Neural progenitor cell (in vitro differentiated cells): Measurements from ENCODE around the gene PAQR9. TPM values are rescaled to one million over a fixed set of nuclear protein-coding genes. Genes with fewer than 3 reads are reported as not detected.

Experiments used
- DNase-seq: peaks from one replicate; pipeline ENCODE4 v3.0.0-alpha.2; 2016; ENCODE audit warnings: low spot score
- H2AFZ ChIP-seq: fragments of 200-600 bp; sonication (generic); replicated peaks from 2 replicates; pipeline ENCODE4 v1.6.1; 2016; ENCODE audit warnings: antibody characterized with exemption
- H3F3A ChIP-seq: fragments of 200-600 bp; sonication (generic); 2 replicates; pipeline ENCODE4 v1.6.1; 2016; ENCODE audit warnings: antibody characterized with exemption, low read depth
- H3K27ac ChIP-seq: fragments of 200-600 bp; sonication (generic); 2 replicates; pipeline ENCODE4 v1.5.1; 2016; ENCODE audit warnings: mild to moderate bottlenecking
- H3K27me3 ChIP-seq: fragments of 200-600 bp; sonication (generic); 2 replicates; pipeline ENCODE4 v1.6.1; 2016; ENCODE audit warnings: mild to moderate bottlenecking, moderate library complexity
- H3K36me3 ChIP-seq: fragments of 200-600 bp; sonication (generic); 2 replicates; pipeline ENCODE4 v1.5.1; 2016
- H3K4me1 ChIP-seq: fragments of 200-600 bp; sonication (generic); 2 replicates; pipeline ENCODE4 v1.6.1; 2016; ENCODE audit warnings: mixed run types
- H3K4me2 ChIP-seq: fragments of 200-600 bp; sonication (generic); 2 replicates; pipeline ENCODE4 v1.6.1; 2016
- H3K4me3 ChIP-seq: fragments of 200-600 bp; sonication (generic); 2 replicates; pipeline ENCODE4 v1.5.1; 2016
- H3K79me2 ChIP-seq: fragments of 200-600 bp; sonication (generic); 2 replicates; pipeline ENCODE4 v1.6.1; 2016; ENCODE audit warnings: low read depth
- H3K9ac ChIP-seq: fragments of 200-600 bp; sonication (generic); 2 replicates; pipeline ENCODE4 v1.6.1; 2016
- H3K9me3 ChIP-seq: fragments of 200-600 bp; sonication (generic); 2 replicates; pipeline ENCODE4 v1.5.1; 2016; ENCODE audit warnings: low read depth
- H4K20me1 ChIP-seq: fragments of 200-600 bp; sonication (generic); 2 replicates; pipeline ENCODE4 v1.6.1; 2016; ENCODE audit warnings: low read depth
- H3K27ac Mint-ChIP-seq: 3 replicates; pipeline ENCODE4 v1.8.0; 2021; ENCODE audit warnings: mixed read lengths
- H3K27me3 Mint-ChIP-seq: 2 replicates; pipeline ENCODE4 v1.8.0; 2022; ENCODE audit warnings: low read depth, mild to moderate bottlenecking, inconsistent platforms, moderate library complexity, mixed read lengths; ENCODE audit not compliant: insufficient read depth
- H3K36me3 Mint-ChIP-seq: 3 replicates; pipeline ENCODE4 v1.8.0; 2021; ENCODE audit warnings: mixed read lengths
- H3K4me1 Mint-ChIP-seq: 3 replicates; pipeline ENCODE4 v1.8.0; 2021; ENCODE audit warnings: mixed read lengths
- H3K4me3 Mint-ChIP-seq: 3 replicates; pipeline ENCODE4 v1.8.0; 2021; ENCODE audit warnings: mild to moderate bottlenecking, moderate library complexity, mixed read lengths
- H3K9me3 Mint-ChIP-seq: 3 replicates; pipeline ENCODE4 v1.8.0; 2020; ENCODE audit warnings: mixed read lengths
- EZH2 ChIP-seq: fragments of 200-600 bp; sonication (generic); IDR thresholded peaks from 2 replicates; pipeline ENCODE4 v1.6.1; 2017; ENCODE audit warnings: antibody characterized with exemption, mild to moderate bottlenecking, moderate library complexity
- EZH2phosphoT487 ChIP-seq: fragments of 200-600 bp; sonication (generic); IDR thresholded peaks from 2 replicates; pipeline ENCODE4 v1.6.1; 2017; ENCODE audit warnings: antibody characterized with exemption
- total RNA-seq: library from RNA; depleted of rRNA; stranded (reverse); fragments of >200 nt; gene quantifications from 2 replicates; pipeline ENCODE4 v1.2.3, GENCODE V29; 2015; ENCODE audit warnings: low replicate concordance
- TF ChIP-seq, protein P1 (sequence below): fragments of 200-600 bp; sonication (generic); IDR thresholded peaks from 2 replicates; pipeline ENCODE4 v1.5.1; 2017; ENCODE audit warnings: antibody characterized with exemption, mild to moderate bottlenecking

PAQR9 gene
- total RNA-seq, 1 donor from 2014 or later, result 2.2 TPM

- H3K36me3 Mint-ChIP-seq, result no peaks in the 10 kb centered on the region
- H3K27ac Mint-ChIP-seq, result no peak overlapping the region
- peaks cover 2% of the 10 kb centered on the region for H3K9me3 Mint-ChIP-seq
- no peaks in the 10 kb centered on the region for H3K36me3 ChIP-seq
- H3K27me3 ChIP-seq, result no peaks in the 10 kb centered on the region
- no peaks in the 10 kb centered on the region for H3F3A ChIP-seq
- no peaks in the 10 kb centered on the region for H3K9me3 ChIP-seq
- no peaks in the 10 kb centered on the region for H3K4me1 ChIP-seq
- no peaks in the 10 kb centered on the region for H3K79me2 ChIP-seq
- no peak overlapping the region for H3K4me3 ChIP-seq
- no peak overlapping the region for H3K4me2 ChIP-seq
- no peak for DNase-seq
- TF ChIP-seq EZH2phosphoT487 (no peak), EZH2 (no peak)
- TF ChIP-seq, protein P1, sequence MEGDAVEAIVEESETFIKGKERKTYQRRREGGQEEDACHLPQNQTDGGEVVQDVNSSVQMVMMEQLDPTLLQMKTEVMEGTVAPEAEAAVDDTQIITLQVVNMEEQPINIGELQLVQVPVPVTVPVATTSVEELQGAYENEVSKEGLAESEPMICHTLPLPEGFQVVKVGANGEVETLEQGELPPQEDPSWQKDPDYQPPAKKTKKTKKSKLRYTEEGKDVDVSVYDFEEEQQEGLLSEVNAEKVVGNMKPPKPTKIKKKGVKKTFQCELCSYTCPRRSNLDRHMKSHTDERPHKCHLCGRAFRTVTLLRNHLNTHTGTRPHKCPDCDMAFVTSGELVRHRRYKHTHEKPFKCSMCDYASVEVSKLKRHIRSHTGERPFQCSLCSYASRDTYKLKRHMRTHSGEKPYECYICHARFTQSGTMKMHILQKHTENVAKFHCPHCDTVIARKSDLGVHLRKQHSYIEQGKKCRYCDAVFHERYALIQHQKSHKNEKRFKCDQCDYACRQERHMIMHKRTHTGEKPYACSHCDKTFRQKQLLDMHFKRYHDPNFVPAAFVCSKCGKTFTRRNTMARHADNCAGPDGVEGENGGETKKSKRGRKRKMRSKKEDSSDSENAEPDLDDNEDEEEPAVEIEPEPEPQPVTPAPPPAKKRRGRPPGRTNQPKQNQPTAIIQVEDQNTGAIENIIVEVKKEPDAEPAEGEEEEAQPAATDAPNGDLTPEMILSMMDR, result no peak
- H3K4me1 Mint-ChIP-seq, result peaks cover 5% of the 10 kb centered on the region
- no peak overlapping the region for H3K27ac ChIP-seq
- no peaks in the 10 kb centered on the region for H4K20me1 ChIP-seq
- no peak overlapping the region for H3K9ac ChIP-seq
- H3K27me3 Mint-ChIP-seq, result no peaks in the 10 kb centered on the region
- H2AFZ ChIP-seq, result no peak overlapping the region
- H3K4me3 Mint-ChIP-seq, result no peak overlapping the region
These were observed 47.8 kb downstream of the PAQR9 start for GRCh38 chr3:142915636-142916035.

DNA sequence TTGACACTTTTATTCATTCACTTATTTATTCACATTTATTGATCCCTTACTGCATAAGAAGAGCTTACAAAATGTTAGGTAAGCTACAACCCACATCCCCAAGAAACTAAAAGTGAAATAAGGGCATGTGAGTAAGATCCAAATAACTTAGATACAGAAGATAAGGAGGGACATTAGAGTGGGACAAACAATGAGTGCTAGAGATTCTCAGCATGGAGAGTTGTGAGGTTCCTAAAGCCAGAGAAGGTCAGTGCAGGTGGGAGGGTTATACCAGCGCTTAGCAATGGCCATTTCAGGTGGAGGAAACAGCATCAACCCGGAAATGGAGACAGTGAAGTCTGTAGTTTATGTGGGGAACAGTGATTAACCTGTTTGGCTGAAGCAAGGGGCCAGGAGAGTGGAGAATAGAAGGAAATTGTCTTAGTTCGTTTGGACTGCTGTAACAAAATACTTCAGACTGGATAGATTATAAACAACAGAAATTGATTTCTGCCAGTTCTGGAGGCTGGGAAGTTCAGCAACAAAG is 49.1 kb downstream of the PAQR9 start:
- no peak overlapping the region for H3K27ac Mint-ChIP-seq
- Histone ChIP-seq H3K4me2 (no peak overlapping the region), H3K79me2 (no peaks in the 10 kb centered on the region), H3K4me3 (no peak overlapping the region), H3F3A (no peaks in the 10 kb centered on the region), H3K9me3 (no peaks in the 10 kb centered on the region), H4K20me1 (no peaks in the 10 kb centered on the region), H3K4me1 (no peaks in the 10 kb centered on the region), H3K27ac (no peak overlapping the region), H3K9ac (no peak overlapping the region), H3K36me3 (no peaks in the 10 kb centered on the region), H3K27me3 (no peaks in the 10 kb centered on the region), H2AFZ (no peak overlapping the region)
- TF ChIP-seq, protein P1, result no peak
- no peak for TF ChIP-seq EZH2phosphoT487
- TF ChIP-seq EZH2, result no peak
- peaks cover 9% of the 10 kb centered on the region for H3K4me1 Mint-ChIP-seq
- no peak for DNase-seq
- no peak overlapping the region for H3K4me3 Mint-ChIP-seq
- H3K27me3 Mint-ChIP-seq, result peaks cover 3% of the 10 kb centered on the region
- no peaks in the 10 kb centered on the region for H3K9me3 Mint-ChIP-seq
- H3K36me3 Mint-ChIP-seq, result no peaks in the 10 kb centered on the region

- no peak overlapping the region for H3K4me3 Mint-ChIP-seq
- Histone ChIP-seq H3K4me2 (no peak overlapping the region), H3K9me3 (no peaks in the 10 kb centered on the region), H2AFZ (no peak overlapping the region), H3K9ac (no peak overlapping the region), H3K79me2 (no peaks in the 10 kb centered on the region), H3K4me3 (no peak overlapping the region), H3K4me1 (no peaks in the 10 kb centered on the region), H3K36me3 (no peaks in the 10 kb centered on the region), H3K27ac (no peak overlapping the region), H4K20me1 (no peaks in the 10 kb centered on the region), H3K27me3 (no peaks in the 10 kb centered on the region), H3F3A (no peaks in the 10 kb centered on the region)
- peaks cover 9% of the 10 kb centered on the region for H3K4me1 Mint-ChIP-seq
- H3K36me3 Mint-ChIP-seq, result no peaks in the 10 kb centered on the region
- DNase-seq, result no peak
- H3K27me3 Mint-ChIP-seq, result peaks cover 5% of the 10 kb centered on the region
- no peak for TF ChIP-seq EZH2
- TF ChIP-seq, protein P1, result no peak
- TF ChIP-seq EZH2phosphoT487, result no peak
- H3K9me3 Mint-ChIP-seq, result no peaks in the 10 kb centered on the region
- no peak overlapping the region for H3K27ac Mint-ChIP-seq
These were observed 50.0 kb downstream of the PAQR9 start for GRCh38 chr3:142913432-142913831.
